ENCODE results near the gene YWHAQ.
A peak's percentile ranks its signal among the peaks of the same experiment; 100 is the strongest.
"Not testable (repeated sequence)": the region's sequence is repeated elsewhere in the genome, so short reads cannot be mapped to it uniquely, and the experiment has no call there.

The YWHAQ gene

GRCh38 chr2:9586465-9586864 lies 44.3 kb downstream of the YWHAQ start:
- no peak overlapping the region for H3K4me3 ChIP-seq (ENCODE audit: low read depth, low read length)
- POLR2A ChIA-PET, result no interaction called here
- TF ChIP-seq CTCF (IDR thresholded peaks at IDR 0.05; ENCODE audit: insufficient read depth, low read length, missing control alignments), result no peak
- CTCF ChIA-PET, result interaction anchor here (0.6 to 1.1 kb wide), 2 partner anchors 12 to 18 kb away, joined by 3 read pairs; no protein-coding TSS in a partner anchor
- no peak for DNase-seq (ENCODE audit: low read depth, low spot score)

- TF ChIP-seq CTCF (IDR thresholded peaks at IDR 0.05; ENCODE audit: insufficient read depth, low read length, missing control alignments), result no peak
- ChIA-PET POLR2A (no interaction called here), CTCF (interaction anchor here (0.9 to 1.1 kb wide), 3 partner anchors 11 to 228 kb away, joined by 3 read pairs; no protein-coding TSS in a partner anchor)
- DNase-seq (ENCODE audit: low read depth, low spot score), result no peak
- no peak overlapping the region for H3K4me3 ChIP-seq (ENCODE audit: low read depth, low read length)
These were observed 45.3 kb downstream of the YWHAQ start for GRCh38 chr2:9585486-9585885.

- DNase-seq (ENCODE audit: low read depth, low spot score), result peak; percentile 40
- CTCF ChIA-PET, result interaction anchor here (0.9 to 1.1 kb wide), 2 partner anchors 215 to 229 kb away, joined by 3 read pairs; no protein-coding TSS in a partner anchor
- POLR2A ChIA-PET; H3K4me3 ChIP-seq (ENCODE audit: low read depth, low read length): not testable (repeated sequence)
These were observed 45.9 kb downstream of the YWHAQ start for GRCh38 chr2:9584902-9585301.

GRCh38 chr2:9582624-9583023 lies 48.2 kb downstream of the YWHAQ start:
- ChIA-PET CTCF (interaction anchor here (0.9 to 1.2 kb wide), 2 partner anchors 8 to 28 kb away, joined by 3 read pairs; no protein-coding TSS in a partner anchor), POLR2A (no interaction called here)
- H3K4me3 ChIP-seq (ENCODE audit: low read depth, low read length), result no peak overlapping the region
- DNase-seq (ENCODE audit: low read depth, low spot score), result no peak
- no peak for TF ChIP-seq CTCF (IDR thresholded peaks at IDR 0.05; ENCODE audit: insufficient read depth, low read length, missing control alignments)

GRCh38 chr2:9578467-9579235 lies 52.1 kb downstream of the YWHAQ start:
- DNase-seq (ENCODE audit: low read depth, low spot score), result no peak
- POLR2A ChIA-PET, result interaction anchor here (0.9 kb wide), 1 partner anchor 16 kb away, joined by 5 read pairs; no protein-coding TSS in a partner anchor
- CTCF ChIA-PET, result interaction anchor here (1.8 kb wide), 1 partner anchor 14 kb away, joined by 6 read pairs; no protein-coding TSS in a partner anchor
- no peak for TF ChIP-seq CTCF (IDR thresholded peaks at IDR 0.05; ENCODE audit: insufficient read depth, low read length, missing control alignments)
- no peak overlapping the region for H3K4me3 ChIP-seq (ENCODE audit: low read depth, low read length)

GRCh38 chr2:9574331-9574730 lies 56.5 kb downstream of the YWHAQ start:
- no peak for TF ChIP-seq CTCF (IDR thresholded peaks at IDR 0.05; ENCODE audit: insufficient read depth, low read length, missing control alignments)
- no peak overlapping the region for H3K4me3 ChIP-seq (ENCODE audit: low read depth, low read length)
- ChIA-PET CTCF (interaction anchor here (0.9 to 2.9 kb wide), 4 partner anchors 9 to 196 kb away, joined by 3 to 8 read pairs (median 4); no protein-coding TSS in a partner anchor), POLR2A (no interaction called here)
- DNase-seq (ENCODE audit: low read depth, low spot score), result no peak
